Osteocyte (in vitro differentiated cells): ENCODE measurements around the gene REM2. TPM values are rescaled to one million over a fixed set of nuclear protein-coding genes. Genes with fewer than 3 reads are reported as not detected.

ENCODE experiments used
- DNase-seq: peaks from one replicate; pipeline ENCODE4 v3.0.0; 2021; ENCODE audit warnings: mixed read lengths; ENCODE audit not compliant: unreplicated experiment; ENCODE audit errors: extremely low spot score
- H3K27ac Mint-ChIP-seq: one replicate; pipeline ENCODE4 v1.8.0; 2021; ENCODE audit warnings: mild to moderate bottlenecking, mixed read lengths; ENCODE audit not compliant: unreplicated experiment
- H3K27me3 Mint-ChIP-seq: one replicate; pipeline ENCODE4 v1.8.0; 2021; ENCODE audit warnings: mixed read lengths; ENCODE audit not compliant: unreplicated experiment
- H3K36me3 Mint-ChIP-seq: one replicate; pipeline ENCODE4 v1.8.0; 2021; ENCODE audit warnings: mixed read lengths; ENCODE audit not compliant: unreplicated experiment
- H3K4me1 Mint-ChIP-seq: one replicate; pipeline ENCODE4 v1.8.0; 2021; ENCODE audit warnings: mixed read lengths; ENCODE audit not compliant: unreplicated experiment
- H3K4me3 Mint-ChIP-seq: one replicate; pipeline ENCODE4 v1.8.0; 2021; ENCODE audit warnings: mild to moderate bottlenecking, moderate library complexity, mixed read lengths; ENCODE audit not compliant: unreplicated experiment
- H3K9me3 Mint-ChIP-seq: one replicate; pipeline ENCODE4 v1.8.0; 2021; ENCODE audit warnings: mixed read lengths; ENCODE audit not compliant: unreplicated experiment
- CTCF ChIP-seq: fragments of 200-600 bp; sonication (generic); IDR thresholded peaks from 2 replicates; pipeline ENCODE4 v1.5.0; 2021; ENCODE audit warnings: antibody characterized with exemption, mild to moderate bottlenecking, moderate library complexity
- total RNA-seq: library from RNA; stranded (reverse); gene quantifications from 2 replicates; pipeline ENCODE4 v1.2.1, GENCODE V29; 2021

REM2 gene
- total RNA-seq, 1 donor from 2014 or later: 0.35 TPM

GRCh38 chr14:22877000-22877501, 6.0 kb upstream of the REM2 start:
- Mint-ChIP-seq H3K9me3 (no peaks in the 10 kb centered on the region), H3K36me3 (peaks cover 24% of the 10 kb centered on the region), H3K4me3 (no peak overlapping the region), H3K27me3 (no peaks in the 10 kb centered on the region), H3K4me1 (peaks cover 11% of the 10 kb centered on the region), H3K27ac (no peak overlapping the region)
- no peak for TF ChIP-seq CTCF
- no peak for DNase-seq

GRCh38 chr14:22878271-22879246, 4.5 kb upstream of the REM2 start:
- Mint-ChIP-seq H3K27ac (no peak overlapping the region), H3K36me3 (peaks cover 23% of the 10 kb centered on the region), H3K9me3 (no peaks in the 10 kb centered on the region), H3K27me3 (no peaks in the 10 kb centered on the region), H3K4me3 (no peak overlapping the region), H3K4me1 (peaks cover 3% of the 10 kb centered on the region)
- TF ChIP-seq CTCF: no peak
- no peak for DNase-seq

GRCh38 chr14:22882064-22882463, 958 bp upstream of the REM2 start:
- H3K4me3 Mint-ChIP-seq: no peak overlapping the region
- no peaks in the 10 kb centered on the region for H3K9me3 Mint-ChIP-seq
- no peak for TF ChIP-seq CTCF
- H3K4me1 Mint-ChIP-seq: peaks cover 8% of the 10 kb centered on the region
- no peaks in the 10 kb centered on the region for H3K27me3 Mint-ChIP-seq
- H3K27ac Mint-ChIP-seq: no peak overlapping the region
- H3K36me3 Mint-ChIP-seq: peaks cover 13% of the 10 kb centered on the region
- no peak for DNase-seq

- H3K4me1 Mint-ChIP-seq: peaks cover 14% of the 10 kb centered on the region
- no peaks in the 10 kb centered on the region for H3K9me3 Mint-ChIP-seq
- H3K27ac Mint-ChIP-seq: no peak overlapping the region
- no peak for DNase-seq
- peaks cover 11% of the 10 kb centered on the region for H3K36me3 Mint-ChIP-seq
- H3K27me3 Mint-ChIP-seq: no peaks in the 10 kb centered on the region
- no peak for TF ChIP-seq CTCF
- no peak overlapping the region for H3K4me3 Mint-ChIP-seq
These were observed 371 bp upstream of the REM2 start for GRCh38 chr14:22882529-22883172.
